ENCODE measurements around the gene TMPRSS3.

GRCh38 chr21:42363312-42363711 is 32.5 kb downstream of the TMPRSS3 start:
- TF ChIP-seq POLR2A (IDR thresholded peaks at IDR 0.05; ENCODE audit: low read depth, low read length) (no peak), PAX5 (IDR thresholded peaks at IDR 0.05; ENCODE audit: insufficient read depth, low read length, severe bottlenecking) (no peak)
